T-helper 2 cell treated with Interferon-gamma antibody and Interleukin-4, amounts not matched to agents 100 ng/mL and 5 ng/mL, for 36 hours (primary cell): ENCODE results near the gene ZNF92. TPM values are rescaled to one million over a fixed set of nuclear protein-coding genes. Genes with fewer than 3 reads are reported as not detected.
"Not testable (repeated sequence)": the region's sequence is repeated elsewhere in the genome, so short reads cannot be mapped to it uniquely, and the experiment has no call there.

Source experiments
- intact Hi-C: fragments of 100-400 bp; cut with micrococcal nuclease; formaldehyde crosslinking; loops from one replicate; pipeline ENCODE4 v1.15.1; 2023
- total RNA-seq: library from RNA; stranded (reverse); gene quantifications from 2 replicates; pipeline ENCODE4 v1.2.3, GENCODE V29; 2022

Gene ZNF92
- 18.4 and 19.8 TPM in 2 replicates for total RNA-seq

DNA sequence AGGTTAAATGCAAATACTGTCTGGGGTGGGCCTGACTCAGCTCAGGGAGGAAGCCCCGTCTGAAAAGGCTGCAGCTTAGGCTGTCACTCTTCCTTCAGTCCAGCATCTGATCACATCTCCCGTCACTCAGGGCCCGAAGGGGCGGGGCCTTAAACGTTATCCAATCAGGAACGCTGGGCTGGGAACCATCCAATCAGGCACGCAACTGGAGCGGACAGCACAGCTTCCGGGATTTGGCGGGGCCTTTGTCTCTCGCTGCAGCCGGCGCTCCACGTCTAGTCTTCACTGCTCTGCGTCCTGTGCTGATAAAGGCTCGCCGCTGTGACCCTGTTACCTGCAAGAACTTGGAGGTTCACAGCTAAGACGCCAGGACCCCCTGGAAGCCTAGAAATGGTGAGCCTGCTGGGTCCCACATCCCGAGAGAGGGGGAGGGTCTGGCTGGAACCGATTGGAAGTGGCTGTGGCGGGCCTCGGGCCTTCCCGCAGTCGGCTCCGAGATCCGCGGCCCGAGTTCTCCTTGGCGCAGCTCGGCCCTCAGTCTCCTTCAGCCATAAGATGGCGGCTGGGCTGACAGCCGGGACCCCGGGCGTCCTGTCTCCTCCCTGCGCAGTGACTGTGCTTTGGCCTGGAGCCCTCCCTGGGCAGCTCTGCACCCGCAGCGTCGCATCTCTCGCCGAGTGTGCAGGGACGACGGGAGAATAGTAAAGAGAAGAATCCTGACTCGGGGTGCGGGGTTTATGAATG is at the start of gene ZNF92:
Gene ZNF92, plus strand, starts transcription at position 248 of the 744 bp plus-strand sequence. Its CDS starts 143 bp downstream, at position 391.
- intact Hi-C loops = loop anchor here (1.0 to 10.0 kb wide), 12 partner anchors 47 to 1929 kb away; partner anchors contain the start of genes ERV3-1, GUSB, SBDS and TYW1

DNA sequence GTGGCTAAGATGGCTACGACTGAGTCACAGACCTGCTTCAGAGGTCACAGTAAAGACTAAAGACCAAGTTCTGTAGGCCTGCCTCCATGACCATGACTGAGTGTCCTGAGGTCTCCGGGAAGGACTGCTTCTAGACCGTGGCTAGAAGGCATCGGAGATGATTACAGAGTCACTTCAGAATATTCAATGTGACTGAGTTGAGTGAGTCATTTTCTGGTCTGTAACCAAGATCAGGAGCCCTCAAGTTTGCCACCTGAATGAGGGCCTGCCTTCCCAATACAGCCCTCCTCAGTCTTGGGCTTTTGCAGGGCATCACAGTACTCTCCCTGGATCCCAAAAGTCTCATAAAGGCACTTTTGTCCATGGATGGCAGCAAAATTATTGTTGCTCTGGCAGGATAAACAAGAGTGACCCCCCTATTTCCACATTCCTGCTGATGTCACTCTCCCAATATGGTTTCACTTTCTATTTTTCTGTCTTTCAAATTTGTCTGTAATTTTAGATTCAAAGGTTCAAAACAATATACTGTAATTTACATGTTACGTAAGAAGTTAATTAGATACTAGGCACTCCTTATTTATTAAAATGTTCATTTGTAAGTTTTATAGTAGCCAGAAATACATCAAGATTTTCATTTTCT is 47.7 kb upstream of the ZNF92 start:
- intact Hi-C loops = loop anchor here (2.0 kb wide), 1 partner anchor 49 kb away; no protein-coding TSS in a partner anchor

DNA sequence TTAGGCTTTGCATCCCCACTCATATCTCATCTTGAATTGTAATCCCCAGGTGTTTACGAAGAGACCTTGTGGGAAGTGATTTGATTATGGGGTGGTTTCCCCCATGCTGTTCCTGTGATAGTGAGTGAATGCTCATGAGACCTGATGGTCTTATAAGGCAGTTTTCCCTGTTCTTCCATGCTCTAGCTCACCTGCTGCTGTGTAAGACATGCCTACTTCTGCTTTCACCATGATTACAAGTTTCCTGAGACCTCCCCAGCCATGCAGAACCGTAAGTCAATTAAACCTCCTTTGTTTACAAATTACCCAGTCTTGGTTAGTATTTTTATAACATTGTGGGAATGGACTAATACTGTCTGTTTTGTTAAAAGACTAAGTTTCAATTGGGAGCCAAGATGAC is 35.3 kb upstream of the ZNF92 start:
- intact Hi-C loops = no loop called here

DNA sequence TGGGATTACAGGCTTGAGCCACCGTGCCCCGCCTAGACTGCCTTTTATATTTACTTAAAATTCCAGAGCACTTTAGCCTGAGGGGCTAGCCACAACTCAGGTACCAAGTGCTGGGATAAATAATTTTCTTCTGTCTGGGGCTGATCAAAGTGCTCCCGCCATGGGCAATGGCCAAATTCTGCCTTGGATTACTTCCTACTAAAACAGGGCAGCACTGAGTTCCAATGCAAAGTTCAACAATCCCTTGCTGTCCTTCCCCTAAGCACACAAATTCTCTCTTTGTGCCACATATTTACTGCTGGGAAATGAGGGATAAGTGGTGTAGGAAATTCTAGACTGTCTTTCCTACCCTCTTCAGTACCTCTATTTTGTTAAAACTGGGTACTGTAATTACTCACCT is 34.4 kb upstream of the ZNF92 start:
- intact Hi-C loops = no loop called here

DNA sequence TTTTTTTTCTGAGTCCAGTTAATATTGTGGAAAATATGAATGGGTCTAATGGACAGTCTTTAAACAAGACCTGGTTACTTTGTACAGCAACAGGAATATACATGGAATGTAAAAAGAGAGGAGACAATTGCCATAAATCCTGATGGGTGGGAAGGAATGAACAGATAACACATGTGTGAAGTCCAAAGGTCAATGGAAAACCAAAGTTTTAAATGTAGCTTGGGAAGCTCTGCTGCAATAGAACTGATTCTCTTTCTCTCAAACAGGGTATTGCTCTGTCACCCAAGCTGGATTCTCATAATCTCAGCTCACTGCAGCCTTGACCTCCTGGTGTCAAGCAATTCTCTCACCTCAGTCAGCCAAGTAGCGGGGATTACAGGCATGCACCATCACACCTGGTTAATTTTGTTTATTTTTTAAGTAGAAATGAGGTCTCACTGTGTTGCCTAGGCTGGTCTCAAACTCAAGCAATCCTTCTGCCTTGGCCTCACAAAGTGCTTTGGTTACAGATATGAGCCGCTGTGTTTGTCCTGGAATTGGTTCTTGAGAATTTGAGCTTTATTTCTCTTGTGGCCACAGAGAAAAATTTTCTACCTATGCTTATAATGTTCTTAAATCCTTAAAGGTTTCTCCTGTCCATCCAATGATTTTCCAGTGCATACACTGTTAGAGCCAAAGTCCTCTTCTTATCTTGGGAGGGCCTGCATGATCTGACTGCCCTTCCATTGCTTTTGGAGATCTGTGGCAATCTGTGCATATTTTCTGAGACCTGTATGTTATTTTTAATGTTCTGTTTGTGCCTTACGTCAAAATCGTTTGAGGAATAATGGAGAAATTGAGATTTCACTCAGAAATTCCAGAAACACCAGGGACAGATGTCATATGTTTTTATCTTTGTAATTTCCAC is 30.7 kb upstream of the ZNF92 start:
- intact Hi-C loops = no loop called here

DNA sequence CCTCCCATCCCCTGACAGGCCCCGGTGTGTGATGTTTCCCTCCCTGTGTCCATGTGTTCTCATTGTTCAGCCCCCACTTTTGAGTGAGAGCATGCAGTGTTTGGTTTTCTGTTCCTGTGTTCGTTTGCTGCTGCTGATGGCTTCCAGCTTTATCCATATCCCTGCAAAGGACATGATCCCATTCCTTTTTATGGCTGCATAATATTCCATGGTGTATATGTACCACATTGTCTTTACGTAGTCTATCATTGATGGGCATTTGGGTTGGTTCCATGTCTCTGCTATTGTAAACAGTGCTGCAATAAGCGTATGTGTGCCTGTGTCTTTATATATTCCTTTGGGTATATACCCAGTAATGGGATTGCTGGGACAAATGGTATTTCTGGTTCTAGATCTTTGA is 29.1 kb upstream of the ZNF92 start:
- intact Hi-C loops = not testable (repeated sequence)

DNA sequence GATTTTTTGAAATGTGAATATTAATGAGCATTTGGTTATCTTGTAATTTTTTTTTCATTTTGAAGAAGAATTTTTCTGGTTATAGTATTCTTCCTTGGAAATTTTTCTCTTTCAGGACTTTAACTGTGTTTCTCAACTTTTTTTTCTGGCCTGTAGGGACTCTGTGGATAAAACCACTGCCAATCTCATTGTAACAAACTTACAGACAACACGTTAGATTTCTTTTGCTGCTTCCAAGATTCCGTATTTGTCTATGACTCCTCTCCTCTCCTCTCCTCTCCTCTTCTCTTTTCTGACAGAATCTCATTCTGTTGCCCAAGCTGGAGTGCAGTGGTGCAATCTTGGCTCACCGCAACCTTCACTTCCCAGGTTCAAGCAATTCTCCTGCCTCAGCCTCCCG is 19.4 kb upstream of the ZNF92 start:
- intact Hi-C loops = no loop called here

DNA sequence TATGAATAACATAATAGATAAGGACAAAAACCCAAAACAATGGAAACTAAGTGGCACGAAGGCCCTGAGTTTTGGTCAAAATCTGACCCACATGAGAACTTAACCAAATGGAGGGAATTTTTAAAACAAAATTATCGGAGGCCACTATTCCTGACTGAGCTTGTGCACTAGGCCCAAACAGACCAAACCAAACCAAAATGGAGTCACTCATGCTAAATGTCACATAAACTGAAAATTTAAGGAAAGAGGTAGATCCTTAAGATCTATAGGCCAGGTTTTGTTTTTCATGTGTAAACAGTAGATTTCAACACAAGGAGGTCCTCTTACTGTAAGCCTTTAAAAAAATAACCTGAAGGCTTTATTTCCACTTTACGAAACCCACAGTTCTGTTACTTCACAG is 3.8 kb upstream of the ZNF92 start:
- intact Hi-C loops = loop anchor here (5.0 to 10.0 kb wide), 8 partner anchors 145 to 1932 kb away; partner anchors contain the start of genes GUSB, SBDS, TYW1 and ZNF273

DNA sequence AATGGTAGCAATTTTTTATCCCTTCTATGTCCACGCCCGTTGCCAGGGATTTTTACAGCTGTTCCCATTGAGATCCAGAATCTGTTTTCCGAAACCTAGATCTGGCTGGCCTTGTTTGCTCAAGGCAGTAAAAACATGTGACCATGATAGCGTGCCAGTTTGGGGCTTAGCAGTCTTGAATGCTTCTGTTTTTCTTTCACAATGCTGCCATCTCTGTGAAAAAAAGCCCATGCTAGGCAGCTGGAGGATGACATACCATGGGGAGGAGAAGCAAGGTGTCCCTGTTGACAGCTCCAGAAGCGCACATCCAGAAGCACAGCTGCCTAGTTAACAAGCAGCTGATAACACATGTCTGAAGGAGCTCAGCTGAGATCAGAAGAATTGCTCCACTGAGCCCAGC is 2.2 kb upstream of the ZNF92 start:
- intact Hi-C loops = loop anchor here (5.0 to 10.0 kb wide), 8 partner anchors 147 to 1931 kb away; partner anchors contain the start of genes GUSB, SBDS, TYW1 and ZNF273

DNA sequence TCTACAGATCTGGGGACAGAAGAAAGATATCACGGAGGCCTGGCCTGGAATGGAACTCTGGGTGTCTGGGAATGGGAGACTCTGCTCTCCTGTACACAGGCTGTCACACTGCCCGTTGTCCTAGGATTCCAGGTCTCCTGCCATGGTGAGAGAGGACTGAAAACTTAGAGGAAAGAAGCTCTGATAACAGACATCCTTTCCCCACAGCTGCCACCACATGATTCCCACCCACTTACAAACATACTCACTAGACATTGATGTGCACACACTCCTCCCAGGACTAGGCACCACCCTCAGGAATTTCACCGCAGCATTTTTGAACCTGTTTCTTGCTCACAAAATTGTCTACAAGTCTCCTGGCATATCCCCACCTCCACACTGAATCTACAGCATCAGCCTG is 5.7 kb downstream of the ZNF92 start:
- intact Hi-C loops = loop anchor here (10.0 kb wide), 2 partner anchors 155 to 815 kb away; partner anchors contain the start of gene ZNF680

DNA sequence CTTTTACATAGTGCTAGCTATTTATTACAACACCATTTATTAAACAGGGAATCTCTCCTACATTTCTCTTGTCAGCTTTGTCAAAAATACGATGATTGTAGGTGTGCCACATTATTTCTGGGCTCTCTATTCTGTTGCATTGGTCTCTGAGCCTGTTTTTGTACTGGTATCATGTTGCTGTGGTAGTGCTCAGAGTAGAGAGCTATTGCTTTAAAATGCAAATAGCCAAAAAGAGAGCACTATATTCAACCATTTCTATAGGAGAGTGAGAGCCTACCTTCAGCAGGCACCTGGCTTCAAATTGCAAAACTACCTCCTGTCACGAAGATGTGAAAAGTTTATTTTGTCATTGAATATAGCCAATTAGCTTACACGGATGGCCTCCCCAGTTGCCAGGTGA is 8.1 kb downstream of the ZNF92 start:
- intact Hi-C loops = no loop called here

DNA sequence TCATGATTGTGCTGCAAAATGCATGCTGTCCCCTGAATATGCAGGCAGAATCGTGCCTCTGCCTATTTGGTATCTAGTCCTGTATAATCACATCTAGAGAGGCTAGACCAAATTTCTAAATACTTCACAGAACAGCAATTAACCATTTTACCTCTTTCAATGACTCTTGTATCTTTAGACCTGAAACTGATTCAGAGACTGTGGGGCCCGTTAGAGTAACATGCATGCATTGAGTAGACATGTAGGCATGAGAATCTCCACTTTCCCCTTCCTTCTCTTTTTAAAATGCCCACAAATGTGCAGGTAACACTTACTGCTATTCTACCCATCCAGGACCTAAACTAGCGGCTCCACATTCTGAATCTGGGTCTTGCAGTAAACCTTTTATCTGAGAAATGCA is 8.8 kb downstream of the ZNF92 start:
- intact Hi-C loops = no loop called here

DNA sequence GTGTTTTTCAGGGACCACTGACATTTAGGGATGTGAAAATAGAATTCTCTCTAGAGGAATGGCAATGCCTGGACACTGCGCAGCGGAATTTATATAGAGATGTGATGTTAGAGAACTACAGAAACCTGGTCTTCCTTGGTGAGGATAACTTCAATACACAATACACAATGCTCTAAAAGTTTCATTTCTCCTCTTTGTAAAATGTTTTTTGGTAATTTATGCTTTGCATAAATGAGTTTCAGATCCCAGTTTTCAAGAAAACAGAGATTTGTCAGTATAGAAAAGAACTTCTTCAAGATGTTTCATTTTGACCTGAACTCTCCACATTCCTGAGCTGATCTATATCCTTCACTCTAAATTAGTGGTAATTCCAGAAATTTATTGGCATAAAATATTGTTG is 14.2 kb downstream of the ZNF92 start:
- intact Hi-C loops = no loop called here

DNA sequence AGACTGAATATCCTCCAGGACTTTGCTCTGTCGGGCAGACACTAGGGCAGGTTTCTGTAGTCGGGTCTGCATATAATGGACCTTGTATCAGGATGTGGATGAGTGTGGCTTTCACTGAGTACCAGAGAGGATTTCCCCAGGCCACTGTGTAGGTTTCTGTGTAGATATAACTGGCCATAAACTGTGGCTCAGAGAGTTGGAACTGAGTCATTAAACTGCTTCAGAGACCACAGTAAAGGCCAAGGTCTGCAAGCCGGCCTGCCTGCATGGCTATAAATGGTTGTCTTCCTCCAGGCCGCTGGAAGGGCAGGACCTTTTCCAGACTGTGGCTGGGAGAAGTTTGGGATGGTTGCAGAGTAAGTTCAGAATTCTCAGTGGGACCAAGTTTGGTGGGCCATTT is 16.9 kb downstream of the ZNF92 start:
- intact Hi-C loops = no loop called here

DNA sequence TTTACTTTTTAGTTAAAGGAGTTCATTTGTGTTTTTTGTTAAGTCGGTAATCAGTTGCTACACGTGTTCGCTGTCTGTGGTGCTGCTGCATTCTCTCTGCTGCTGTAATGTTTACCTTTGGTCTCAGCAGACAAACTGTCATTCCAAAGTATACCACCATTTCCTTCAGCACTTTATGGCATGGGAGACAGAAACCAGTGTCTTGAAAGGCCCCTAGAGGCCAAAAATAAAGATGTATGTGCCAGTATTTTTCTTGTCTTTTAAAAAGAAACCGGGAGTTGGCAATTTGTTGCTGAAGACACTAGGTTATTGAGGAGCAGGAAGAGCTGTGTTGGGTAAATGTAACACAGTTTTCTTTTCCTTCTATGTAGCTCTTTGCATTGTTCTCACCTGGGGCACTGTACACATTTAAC is 24.1 kb downstream of the ZNF92 start:
- intact Hi-C loops = no loop called here

DNA sequence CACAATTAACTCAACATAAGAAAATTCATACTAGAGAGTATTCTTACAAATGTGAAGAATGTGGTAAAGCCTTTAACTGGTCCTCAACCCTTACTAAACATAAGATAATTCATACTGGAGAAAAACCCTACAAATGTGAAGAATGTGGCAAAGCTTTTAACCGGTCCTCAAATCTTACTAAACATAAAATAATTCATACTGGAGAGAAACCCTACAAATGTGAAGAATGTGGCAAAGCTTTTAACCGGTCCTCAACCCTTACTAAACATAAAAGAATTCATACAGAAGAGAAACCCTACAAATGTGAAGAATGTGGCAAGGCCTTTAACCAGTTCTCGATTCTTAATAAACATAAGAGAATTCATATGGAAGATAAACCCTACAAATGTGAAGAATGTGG is 25.0 kb downstream of the ZNF92 start:
- intact Hi-C loops = not testable (repeated sequence)

DNA sequence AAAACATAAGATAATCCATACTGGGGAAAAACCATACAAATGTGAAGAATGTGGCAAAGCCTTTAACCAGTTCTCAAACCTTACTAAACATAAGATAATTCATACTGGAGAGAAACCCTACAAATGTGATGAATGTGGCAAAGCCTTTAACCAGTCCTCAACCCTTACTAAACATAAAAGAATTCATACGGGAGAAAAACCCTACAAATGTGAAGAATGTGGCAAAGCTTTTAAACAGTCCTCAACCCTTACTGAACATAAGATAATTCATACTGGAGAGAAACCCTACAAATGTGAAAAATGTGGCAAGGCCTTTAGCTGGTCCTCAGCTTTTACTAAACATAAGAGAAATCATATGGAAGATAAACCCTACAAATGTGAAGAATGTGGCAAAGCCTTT is 25.4 kb downstream of the ZNF92 start:
- intact Hi-C loops = not testable (repeated sequence)

DNA sequence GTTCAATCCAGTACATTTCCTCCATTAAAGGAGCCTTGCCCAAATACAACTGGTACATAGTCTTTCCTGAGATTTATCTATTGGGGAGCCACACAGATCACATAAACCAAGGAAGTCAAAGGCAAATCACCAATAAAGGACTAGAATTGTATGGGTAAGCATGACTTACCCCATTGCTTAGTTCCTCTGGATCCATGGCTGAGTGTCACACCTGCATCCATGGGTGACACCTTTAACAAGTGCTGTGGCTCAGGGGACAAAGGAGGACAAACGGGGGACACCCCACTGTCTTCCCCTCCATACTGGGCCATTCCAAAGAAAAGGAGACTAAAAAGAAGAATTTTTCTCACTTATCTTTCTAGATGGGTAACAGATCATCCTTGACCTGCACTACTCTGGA is 30.4 kb downstream of the ZNF92 start:
- intact Hi-C loops = no loop called here

DNA sequence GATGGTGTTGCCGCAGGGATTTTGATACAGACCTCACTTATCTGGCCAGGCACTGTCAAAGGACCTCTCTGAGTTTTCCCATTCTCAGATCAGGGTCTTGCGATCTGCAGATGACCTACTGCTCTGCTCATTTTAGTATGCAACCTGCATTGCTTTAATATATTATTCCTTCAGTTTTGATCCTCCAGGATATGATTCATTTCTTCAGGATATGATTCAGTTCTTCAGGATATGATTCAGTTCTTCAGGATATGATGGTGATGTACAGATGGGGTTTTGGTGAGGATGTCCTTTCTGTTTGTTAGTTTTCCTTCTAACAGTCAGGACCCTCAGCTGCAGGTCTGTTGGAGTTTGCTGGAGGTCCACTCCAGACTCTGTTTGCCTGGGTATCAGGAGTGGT is 33.1 kb downstream of the ZNF92 start:
- intact Hi-C loops = not testable (repeated sequence)

DNA sequence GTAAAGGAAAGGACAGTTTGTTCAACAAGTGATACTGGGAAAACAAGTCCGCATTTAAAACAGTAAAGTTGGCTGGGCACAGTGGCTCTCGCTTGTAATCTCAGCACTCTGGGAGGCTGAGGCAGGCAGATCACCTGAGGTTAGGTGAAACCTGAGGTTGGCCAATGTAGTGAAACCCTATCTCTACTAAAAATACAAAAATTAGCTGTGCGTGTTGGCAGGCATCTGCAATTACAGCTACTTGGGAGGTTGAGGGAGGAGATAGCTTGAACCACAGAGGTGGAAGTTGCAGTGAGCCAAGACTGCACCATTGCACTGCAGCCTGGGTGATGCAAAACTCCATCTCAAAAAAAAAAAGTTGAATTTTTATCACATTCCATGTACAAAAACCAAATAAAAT is 35.7 kb downstream of the ZNF92 start:
- intact Hi-C loops = no loop called here

DNA sequence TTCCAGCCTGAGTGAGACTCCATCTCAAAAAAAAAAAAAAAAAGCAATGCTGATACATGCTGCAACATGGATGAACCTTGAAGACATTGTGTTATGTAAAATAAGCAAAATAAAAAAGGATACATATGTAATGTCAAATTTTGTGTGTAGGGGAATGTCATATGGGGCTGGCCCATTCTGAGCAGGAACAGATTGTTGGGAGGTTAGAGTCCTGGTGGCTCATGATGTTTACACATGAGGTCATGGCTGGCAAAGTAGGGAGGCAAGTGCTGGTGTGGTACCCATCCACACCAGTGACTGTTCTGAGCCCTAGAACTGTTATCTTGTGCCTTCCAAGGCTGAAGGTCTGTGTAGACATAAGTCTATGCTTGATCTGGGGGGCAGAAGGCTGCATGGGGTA is 37.6 kb downstream of the ZNF92 start:
- intact Hi-C loops = no loop called here

DNA sequence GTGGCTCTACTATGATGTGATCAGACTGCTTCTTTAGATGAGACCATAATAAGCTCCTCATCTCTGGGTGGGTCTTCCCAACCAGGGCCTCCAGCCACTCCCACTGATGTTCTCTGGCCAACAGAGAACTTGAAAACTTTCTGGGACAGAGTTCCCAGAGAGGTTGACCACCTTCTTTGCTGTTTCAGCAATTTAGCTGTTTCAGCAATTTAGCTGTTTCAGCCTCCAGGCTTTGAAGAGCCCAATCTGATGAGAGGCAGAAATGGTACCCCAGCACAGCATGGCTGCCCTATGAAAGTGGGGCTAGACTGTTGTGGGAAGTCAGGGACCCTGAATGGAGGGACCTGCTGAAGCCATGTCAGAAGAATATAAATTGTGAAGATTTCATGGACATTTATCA is 49.0 kb downstream of the ZNF92 start:
- intact Hi-C loops = no loop called here
